GM12878 (cell line): ENCODE measurements around the gene RIMS3. TPM values are rescaled to one million over a fixed set of nuclear protein-coding genes. Genes with fewer than 3 reads are reported as not detected.

Experiments
- ATAC-seq: fragments of 200-7000 bp; cut with Tn5 transposase; 3 replicates; pipeline ENCODE4 v1.9.1; 2020; ENCODE audit warnings: mild to moderate bottlenecking, moderate library complexity
- BruUV-seq: library from RNA; stranded (reverse); fragments of 400-500 nt; replicated peaks from 2 replicates; lab custom pipeline; 2021; lab: Mats Ljungman, UMichigan
- CTCF ChIA-PET: fragments of 300-600 bp; sonication (Branson Sonifier 250); formaldehyde crosslinking; extraction: SDS; loops from one replicate; lab custom pipeline; 2021; ENCODE audit warnings: inconsistent platforms; lab: Yijun Ruan, JAX
- POLR2A ChIA-PET: fragments of 350-600 bp; formaldehyde crosslinking; extraction: SDS; loops from one replicate; lab custom pipeline; 2021; ENCODE audit warnings: inconsistent platforms; lab: Charles Lee
- RAD21 ChIA-PET: fragments of 300-600 bp; sonication (Branson Sonifier 250); formaldehyde crosslinking; loops from one replicate; lab custom pipeline; 2023; ENCODE audit warnings: antibody characterized with exemption; ENCODE audit not compliant: unreplicated experiment; lab: Charles Lee
- SMC1A ChIA-PET: fragments of 300-600 bp; sonication (Branson Sonifier 250); formaldehyde crosslinking; loops from one replicate; lab custom pipeline; 2023; ENCODE audit not compliant: unreplicated experiment, uncharacterized antibody; lab: Charles Lee
- DNase-seq: peaks from one replicate; pipeline ENCODE4 v3.0.0-alpha.2; 2011; ENCODE audit warnings: low read depth, low spot score
- FAIRE-seq: peaks from 3 replicates; lab custom pipeline; 2011; peaks lifted over from hg19 to GRCh38; lab: Jason Lieb, UNC
- H2AFZ ChIP-seq: 2 replicates; pipeline ENCODE4 v1.6.0; 2011; ENCODE audit warnings: low read depth, low read length, control low read depth; ENCODE audit not compliant: control insufficient read depth
- H3K27ac ChIP-seq: 2 replicates; pipeline ENCODE4 v1.5.1; 2011; ENCODE audit warnings: control low read depth; ENCODE audit not compliant: control insufficient read depth, insufficient read depth
- H3K27me3 ChIP-seq, 2 experiments: replicated peaks in 1 of 2; 2 replicates each; pipeline versions ENCODE4 v1.6.0 to v1.6.1; 2011; ENCODE audit warnings: low read length in 1 of 2; ENCODE audit not compliant: control insufficient read depth in 2 of 2, insufficient read depth in 2 of 2
- H3K36me3 ChIP-seq, 2 experiments: 2 replicates each; pipeline ENCODE4 v1.5.1; 2011; ENCODE audit warnings: low read length in 1 of 2; ENCODE audit not compliant: control insufficient read depth in 2 of 2, insufficient read depth in 2 of 2
- H3K4me1 ChIP-seq: 2 replicates; pipeline ENCODE4 v1.6.1; 2011; ENCODE audit warnings: mild to moderate bottlenecking, low read length, moderate library complexity, mixed read lengths; ENCODE audit not compliant: control insufficient read depth, insufficient read depth
- H3K4me2 ChIP-seq: 2 replicates; pipeline ENCODE4 v1.6.0; 2011; ENCODE audit warnings: control low read depth; ENCODE audit not compliant: control insufficient read depth, insufficient read depth
- H3K4me3 ChIP-seq: fragments of 200-600 bp; sonication (generic); 2 replicates; pipeline ENCODE4 v1.5.1; 2016
- H3K79me2 ChIP-seq: 2 replicates; pipeline ENCODE4 v1.6.0; 2011; ENCODE audit warnings: low read length; ENCODE audit not compliant: control insufficient read depth, insufficient read depth
- H3K9ac ChIP-seq: 2 replicates; pipeline ENCODE4 v1.8.0; 2011; ENCODE audit warnings: low read length, control low read depth, mixed read lengths; ENCODE audit not compliant: control insufficient read depth, insufficient read depth
- H3K9me3 ChIP-seq: replicated peaks from 3 replicates; pipeline ENCODE4 v1.5.1; 2011; ENCODE audit warnings: mild to moderate bottlenecking, low read length; ENCODE audit not compliant: control insufficient read depth, insufficient read depth
- H4K20me1 ChIP-seq: 2 replicates; pipeline ENCODE4 v1.6.0; 2011; ENCODE audit not compliant: control insufficient read depth, insufficient read depth
- CHD1 ChIP-seq: IDR thresholded peaks from 2 replicates; pipeline ENCODE4 v1.6.1; 2012; ENCODE audit warnings: low read depth, low read length, improper control_type of control experiment
- NFIC ChIP-seq: IDR thresholded peaks from 2 replicates; pipeline ENCODE4 v1.6.1; 2012; ENCODE audit warnings: low read depth, mild to moderate bottlenecking, inconsistent platforms, low read length, moderate library complexity
- NRF1 ChIP-seq: conservative IDR thresholded peaks from 2 replicates; pipeline ENCODE4 v1.6.1; 2011; ENCODE audit warnings: mild to moderate bottlenecking, low read depth, low read length, improper control_type of control experiment
- PAX8 ChIP-seq: fragments of 450-650 bp; IDR thresholded peaks from 2 replicates; pipeline ENCODE4 v1.6.1; 2017; ENCODE audit warnings: mild to moderate bottlenecking, moderate library complexity
- POLR2A ChIP-seq: IDR thresholded peaks from 2 replicates; pipeline ENCODE4 v1.6.1; 2011; ENCODE audit warnings: low read depth, mild to moderate bottlenecking, low read length
- POLR2AphosphoS2 ChIP-seq: IDR thresholded peaks from 2 replicates; pipeline ENCODE4 v1.6.1; 2011; ENCODE audit warnings: low read depth, mild to moderate bottlenecking, low read length, improper control_type of control experiment, moderate library complexity
- SMAD5 ChIP-seq: IDR thresholded peaks from 2 replicates; pipeline ENCODE4 v1.6.1; 2016; ENCODE audit warnings: antibody characterized with exemption, low read depth
- WRNIP1 ChIP-seq: IDR thresholded peaks from 2 replicates; pipeline ENCODE4 v1.6.1; 2011; ENCODE audit warnings: low read depth, low read length, improper control_type of control experiment, borderline replicate concordance
- ZNF207 ChIP-seq: fragments of 450-650 bp; IDR thresholded peaks from 2 replicates; pipeline ENCODE4 v1.6.1; 2014; ENCODE audit warnings: antibody characterized with exemption, mild to moderate bottlenecking, borderline replicate concordance
- ZNF622 ChIP-seq: fragments of 450-650 bp; IDR thresholded peaks from 2 replicates; pipeline ENCODE4 v1.6.1; 2017; ENCODE audit warnings: mild to moderate bottlenecking, inconsistent platforms
- WGBS: methylation state at CpG from one replicate; pipeline ENCODE4 v1.1.6; 2016; ENCODE audit warnings: low lambda C conversion rate; ENCODE audit not compliant: insufficient replicate concordance, insufficient coverage; ENCODE audit errors: missing lambda C conversion rate; 5-methylcytosine and 5-hydroxymethylcytosine counted together
- in situ Hi-C: fragments of 300-500 bp; cut with MboI; formaldehyde crosslinking; loops from 9 replicates; pipeline ENCODE4 v1.14.3; 2018; ENCODE audit warnings: mixed read lengths
- intact Hi-C: fragments of 100-400 bp; cut with micrococcal nuclease; formaldehyde crosslinking; loops from one replicate; pipeline ENCODE4 v1.14.2; 2022; ENCODE audit not compliant: unreplicated experiment
- polyA plus RNA-seq, 11 experiments: library from polyadenylated mRNA; depleted of rRNA in 4 of 11; unstranded in 6 of 11; stranded (reverse) in 5 of 11; fragments of >200 nt; fragmentation: Nextera tagmentation in 4 of 11; fragmentation: Illumina TruSeq in 1 of 11; extraction: Ambion mirVana in 4 of 11; extraction: Trizol in 1 of 11; gene quantifications; 1 replicate in 1 of 11; 2 replicates in 10 of 11; pipeline versions ENCODE4 v1.2.1 to v1.2.3, GENCODE V29; 2011 to 2016; ENCODE audit warnings: inconsistent platforms in 2 of 11, missing spikeins in 2 of 11, low read depth in 1 of 11
- total RNA-seq, 4 experiments: library from RNA; depleted of rRNA in 3 of 4; stranded (reverse); fragments of >200 nt in 3 of 4; fragmentation: Illumina TruSeq in 1 of 4; extraction: Trizol in 1 of 4; gene quantifications; 2 replicates each; pipeline versions ENCODE4 v1.2.1 to v1.2.3, GENCODE V29; 2013 to 2021
- TF ChIP-seq, protein P1 (sequence below): IDR thresholded peaks from 2 replicates; pipeline ENCODE4 v1.6.1; 2012; ENCODE audit warnings: low read depth, low read length, improper control_type of control experiment
- TF ChIP-seq, protein P2 (sequence below): fragments of 450-650 bp; IDR thresholded peaks from 2 replicates; pipeline ENCODE4 v1.6.1; 2017; ENCODE audit warnings: antibody characterized with exemption, mild to moderate bottlenecking, moderate library complexity
- TF ChIP-seq, protein P3 (sequence below): fragments of 450-650 bp; conservative IDR thresholded peaks from 2 replicates; pipeline ENCODE4 v1.6.1; 2017; ENCODE audit warnings: mild to moderate bottlenecking, moderate library complexity

The RIMS3 gene
- total and polyA plus RNA-seq, 10 of the 15 experiments (the other 5 are each of a cell fraction or from before 2014, with no cell fraction given) = 0.02 to 4.7 (median 0.39) TPM

DNA sequence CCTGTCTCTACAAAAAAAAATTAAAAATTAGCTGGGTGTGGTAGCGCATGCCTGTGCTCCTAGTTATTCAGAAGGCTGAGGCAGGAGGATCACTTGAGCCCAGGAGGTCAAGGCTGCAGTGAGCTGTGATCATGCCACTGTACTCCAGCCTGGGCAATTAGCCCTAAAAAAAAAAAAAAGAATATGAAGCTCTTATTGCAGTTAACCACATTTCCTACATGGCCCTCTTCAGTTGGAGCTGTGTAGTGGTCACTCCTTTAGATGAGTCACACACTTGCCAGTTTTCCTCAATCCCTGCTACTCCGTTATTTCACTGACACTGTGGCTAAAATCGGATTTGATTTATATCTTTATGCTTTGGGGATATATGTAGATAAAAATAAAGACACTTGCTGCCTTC lies 37.8 kb upstream of the RIMS3 start:
- ATAC-seq (no peak), FAIRE-seq (no peak), DNase-seq (no peak)
- ChIA-PET SMC1A (interaction anchor here (0.9 to 7.3 kb wide), 10 partner anchors 7 to 71 kb away, joined by 3 to 108 read pairs (median 6); partner anchors contain the start of gene NFYC), POLR2A (interaction anchor here (0.6 to 12.7 kb wide), 9 partner anchors 8 to 1097 kb away, joined by 3 to 244 read pairs (median 3); partner anchors contain the start of gene NFYC), CTCF (interaction anchor here (0.7 to 7.9 kb wide), 7 partner anchors 8 to 57 kb away, joined by 3 to 51 read pairs (median 4); partner anchors contain the start of gene NFYC)
- Histone ChIP-seq H3K9ac (no peak overlapping the region), H3K27ac (peak overlapping the region; percentile 71), H3K79me2 (peaks cover 95% of the 10 kb centered on the region), H3K4me1 (peaks cover 46% of the 10 kb centered on the region), H3K36me3 (no peaks in the 10 kb centered on the region; a peak in 1 of 4 replicates), H4K20me1 (no peaks in the 10 kb centered on the region), H3K9me3 (no peaks in the 10 kb centered on the region; the same call in 2 of the 3 replicates)
- in situ Hi-C loops = no loop called here
- TF ChIP-seq NRF1 = no peak
- TF ChIP-seq, protein P1, sequence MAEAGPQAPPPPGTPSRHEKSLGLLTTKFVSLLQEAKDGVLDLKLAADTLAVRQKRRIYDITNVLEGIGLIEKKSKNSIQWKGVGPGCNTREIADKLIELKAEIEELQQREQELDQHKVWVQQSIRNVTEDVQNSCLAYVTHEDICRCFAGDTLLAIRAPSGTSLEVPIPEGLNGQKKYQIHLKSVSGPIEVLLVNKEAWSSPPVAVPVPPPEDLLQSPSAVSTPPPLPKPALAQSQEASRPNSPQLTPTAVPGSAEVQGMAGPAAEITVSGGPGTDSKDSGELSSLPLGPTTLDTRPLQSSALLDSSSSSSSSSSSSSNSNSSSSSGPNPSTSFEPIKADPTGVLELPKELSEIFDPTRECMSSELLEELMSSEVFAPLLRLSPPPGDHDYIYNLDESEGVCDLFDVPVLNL = no peak
- no peak for TF ChIP-seq POLR2A
- TF ChIP-seq, protein P2, sequence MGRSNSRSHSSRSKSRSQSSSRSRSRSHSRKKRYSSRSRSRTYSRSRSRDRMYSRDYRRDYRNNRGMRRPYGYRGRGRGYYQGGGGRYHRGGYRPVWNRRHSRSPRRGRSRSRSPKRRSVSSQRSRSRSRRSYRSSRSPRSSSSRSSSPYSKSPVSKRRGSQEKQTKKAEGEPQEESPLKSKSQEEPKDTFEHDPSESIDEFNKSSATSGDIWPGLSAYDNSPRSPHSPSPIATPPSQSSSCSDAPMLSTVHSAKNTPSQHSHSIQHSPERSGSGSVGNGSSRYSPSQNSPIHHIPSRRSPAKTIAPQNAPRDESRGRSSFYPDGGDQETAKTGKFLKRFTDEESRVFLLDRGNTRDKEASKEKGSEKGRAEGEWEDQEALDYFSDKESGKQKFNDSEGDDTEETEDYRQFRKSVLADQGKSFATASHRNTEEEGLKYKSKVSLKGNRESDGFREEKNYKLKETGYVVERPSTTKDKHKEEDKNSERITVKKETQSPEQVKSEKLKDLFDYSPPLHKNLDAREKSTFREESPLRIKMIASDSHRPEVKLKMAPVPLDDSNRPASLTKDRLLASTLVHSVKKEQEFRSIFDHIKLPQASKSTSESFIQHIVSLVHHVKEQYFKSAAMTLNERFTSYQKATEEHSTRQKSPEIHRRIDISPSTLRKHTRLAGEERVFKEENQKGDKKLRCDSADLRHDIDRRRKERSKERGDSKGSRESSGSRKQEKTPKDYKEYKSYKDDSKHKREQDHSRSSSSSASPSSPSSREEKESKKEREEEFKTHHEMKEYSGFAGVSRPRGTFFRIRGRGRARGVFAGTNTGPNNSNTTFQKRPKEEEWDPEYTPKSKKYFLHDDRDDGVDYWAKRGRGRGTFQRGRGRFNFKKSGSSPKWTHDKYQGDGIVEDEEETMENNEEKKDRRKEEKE = no peak
- TF ChIP-seq ZNF622 = no peak
- TF ChIP-seq, protein P3, sequence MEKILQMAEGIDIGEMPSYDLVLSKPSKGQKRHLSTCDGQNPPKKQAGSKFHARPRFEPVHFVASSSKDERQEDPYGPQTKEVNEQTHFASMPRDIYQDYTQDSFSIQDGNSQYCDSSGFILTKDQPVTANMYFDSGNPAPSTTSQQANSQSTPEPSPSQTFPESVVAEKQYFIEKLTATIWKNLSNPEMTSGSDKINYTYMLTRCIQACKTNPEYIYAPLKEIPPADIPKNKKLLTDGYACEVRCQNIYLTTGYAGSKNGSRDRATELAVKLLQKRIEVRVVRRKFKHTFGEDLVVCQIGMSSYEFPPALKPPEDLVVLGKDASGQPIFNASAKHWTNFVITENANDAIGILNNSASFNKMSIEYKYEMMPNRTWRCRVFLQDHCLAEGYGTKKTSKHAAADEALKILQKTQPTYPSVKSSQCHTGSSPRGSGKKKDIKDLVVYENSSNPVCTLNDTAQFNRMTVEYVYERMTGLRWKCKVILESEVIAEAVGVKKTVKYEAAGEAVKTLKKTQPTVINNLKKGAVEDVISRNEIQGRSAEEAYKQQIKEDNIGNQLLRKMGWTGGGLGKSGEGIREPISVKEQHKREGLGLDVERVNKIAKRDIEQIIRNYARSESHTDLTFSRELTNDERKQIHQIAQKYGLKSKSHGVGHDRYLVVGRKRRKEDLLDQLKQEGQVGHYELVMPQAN = no peak
- no peak for TF ChIP-seq NFIC
- no peak for TF ChIP-seq CHD1
- TF ChIP-seq ZNF207 = no peak
- TF ChIP-seq POLR2AphosphoS2 = no peak
- no peak for TF ChIP-seq PAX8
- TF ChIP-seq WRNIP1 = no peak
- no peak for TF ChIP-seq SMAD5
- TF ChIP-seq, all 136 proteins: peak for 0
- H2AFZ ChIP-seq = no peak overlapping the region
- RAD21 ChIA-PET = interaction anchor here (1.1 to 7.3 kb wide), 5 partner anchors 7 to 73 kb away, joined by 3 to 67 read pairs (median 14); partner anchors contain the start of gene NFYC
- no peak overlapping the region for H3K4me3 ChIP-seq
- H3K27me3 ChIP-seq = no peaks in the 10 kb centered on the region
- intact Hi-C loops = no loop called here
- WGBS = 95% methylated on average over 3 of the region's 3 CpGs
- H3K4me2 ChIP-seq = no peak overlapping the region; the same call in 1 of the 2 replicates
- no TSS peak for BruUV-seq
